Fibroblast of pulmonary artery (primary cell): ENCODE measurements around the gene ANKRD27.

Experiments used
- DNase-seq: peaks from one replicate; pipeline ENCODE4 v3.0.0-alpha.2; 2010; ENCODE audit warnings: low read depth
- H3K4me3 ChIP-seq: replicated peaks from 2 replicates; pipeline ENCODE4 v1.5.1; 2011; ENCODE audit warnings: low read depth, mild to moderate bottlenecking, control low read depth, low read length, moderate library complexity
- CTCF ChIP-seq: IDR thresholded peaks from 2 replicates; pipeline ENCODE4 v1.5.1; 2011; ENCODE audit warnings: mild to moderate bottlenecking, control low read depth, low read length, inconsistent platforms; ENCODE audit errors: missing control alignments

Gene ANKRD27

GRCh38 chr19:32570081-32570785 is 104.7 kb downstream of the ANKRD27 start:
- H3K4me3 ChIP-seq: no peak overlapping the region
- TF ChIP-seq CTCF: peak; percentile 74
- DNase-seq: peak; percentile 72

GRCh38 chr19:32567486-32567885 is 107.5 kb downstream of the ANKRD27 start:
- no peak for DNase-seq
- no peak overlapping the region for H3K4me3 ChIP-seq
- TF ChIP-seq CTCF: no peak

- no peak for DNase-seq
- no peak overlapping the region for H3K4me3 ChIP-seq
- TF ChIP-seq CTCF: no peak
Measured at GRCh38 chr19:32566246-32566830, 108.6 kb downstream of the ANKRD27 start.

- no peak for TF ChIP-seq CTCF
- no peak overlapping the region for H3K4me3 ChIP-seq
- no peak for DNase-seq
Measured at GRCh38 chr19:32563761-32564160, 111.2 kb downstream of the ANKRD27 start.

- no peak for TF ChIP-seq CTCF
- no peak for DNase-seq
Measured at GRCh38 chr19:32558607-32559228, 116.3 kb downstream of the ANKRD27 start.

GRCh38 chr19:32555786-32556185 is 119.2 kb downstream of the ANKRD27 start:
- H3K4me3 ChIP-seq: no peak overlapping the region
- no peak for TF ChIP-seq CTCF
- no peak for DNase-seq

More at GRCh38 chr19:32558607-32559228, 116.3 kb downstream of the ANKRD27 start:
- no peak overlapping the region for H3K4me3 ChIP-seq

- no peak for TF ChIP-seq CTCF
- DNase-seq: no peak
- H3K4me3 ChIP-seq: no peak overlapping the region
Measured at GRCh38 chr19:32550666-32551065, 124.3 kb downstream of the ANKRD27 start.
